Transverse colon (tissue), 4 donors: ENCODE data around the gene AQP7. TPM values are rescaled to one million over a fixed set of nuclear protein-coding genes. Genes with fewer than 3 reads are reported as not detected.

ENCODE experiments used
- DNase-seq: peaks from one replicate; pipeline ENCODE4 v3.0.0-alpha.2; 2019
- H3K27ac ChIP-seq, 4 donors: fragments of 200-600 bp; sonication (generic); 2 replicates each; pipeline ENCODE4 v1.5.1; 2016 to 2018; ENCODE audit warnings: inconsistent platforms in 4 of 4
- H3K27me3 ChIP-seq: fragments of 200-600 bp; sonication (generic); 2 replicates; pipeline ENCODE4 v1.5.1; 2017; ENCODE audit warnings: inconsistent platforms
- H3K36me3 ChIP-seq, 4 donors: fragments of 200-600 bp; sonication (generic); 2 replicates each; pipeline ENCODE4 v1.5.1; 2017 to 2019; ENCODE audit warnings: inconsistent platforms in 4 of 4
- H3K4me1 ChIP-seq, 4 donors: fragments of 200-600 bp; sonication (generic); 2 replicates each; pipeline ENCODE4 v1.5.1; 2017 to 2020; ENCODE audit warnings: inconsistent platforms in 4 of 4
- H3K4me3 ChIP-seq, 4 donors: fragments of 200-600 bp; sonication (generic); 1 replicate in 1 of 4; 2 replicates in 3 of 4; pipeline versions ENCODE4 v1.5.1 to v1.6.1; 2017 to 2019; ENCODE audit warnings: inconsistent platforms in 4 of 4
- H3K9me3 ChIP-seq, 2 donors: fragments of 200-600 bp; sonication (generic); 2 replicates each; pipeline ENCODE4 v1.5.1; 2017 to 2019; ENCODE audit warnings: inconsistent platforms in 2 of 2
- EP300 ChIP-seq: sonication (generic); formaldehyde crosslinking; IDR thresholded peaks from one replicate; pipeline ENCODE4 v1.6.1; 2017; ENCODE audit warnings: antibody characterized with exemption, low read depth
- POLR2A ChIP-seq: fragments of 450-650 bp; IDR thresholded peaks from one replicate; pipeline ENCODE4 v1.6.1; 2016; ENCODE audit warnings: antibody characterized with exemption, mild to moderate bottlenecking, moderate library complexity
- POLR2AphosphoS5 ChIP-seq, 3 donors: sonication (generic); formaldehyde crosslinking; IDR thresholded peaks; one replicate each; pipeline ENCODE4 v1.6.1; 2016; ENCODE audit warnings: antibody characterized with exemption in 3 of 3
- WGBS, 2 donors: methylation state at CpG; one replicate each; pipeline ENCODE4 v1.1.5; 2018; ENCODE audit warnings: low coverage in 1 of 2; 5-methylcytosine and 5-hydroxymethylcytosine counted together
- in situ Hi-C, 4 donors: fragments of 200-750 bp; cut with MboI; loops; one replicate each; pipeline versions ENCODE4 v1.15.0 to v1.15.1; 2017; ENCODE audit warnings: low sequenced_read_pairs in 3 of 4, low pct_ligation_motif_present in 1 of 4, low pct_unique_long_range_greater_than_20kb in 1 of 4
- intact Hi-C: fragments of 100-400 bp; cut with DNase I; formaldehyde crosslinking; loops from one replicate; pipeline ENCODE4 v1.15.1; 2023; ENCODE audit warnings: low total_unique reads
- total RNA-seq, 4 donors: library from RNA; depleted of rRNA; stranded (reverse); fragments of >200 nt; gene quantifications; one replicate each; pipeline ENCODE4 v1.1.0, GENCODE V29; 2016
- TF ChIP-seq, protein P1 (sequence below), 5 experiments: fragments of 200-600 bp in 3 of 5; fragments of 450-650 bp in 2 of 5; sonication (generic) in 3 of 5; IDR thresholded peaks; 1 replicate in 2 of 5; 2 replicates in 3 of 5; pipeline ENCODE4 v1.5.1; 2016 to 2017; ENCODE audit warnings: antibody characterized with exemption in 5 of 5, inconsistent platforms in 3 of 5, mild to moderate bottlenecking in 2 of 5, moderate library complexity in 1 of 5

Gene AQP7
- total RNA-seq, 4 donors from 2014 or later = 11.9 to 207 (median 27.7) TPM

DNA sequence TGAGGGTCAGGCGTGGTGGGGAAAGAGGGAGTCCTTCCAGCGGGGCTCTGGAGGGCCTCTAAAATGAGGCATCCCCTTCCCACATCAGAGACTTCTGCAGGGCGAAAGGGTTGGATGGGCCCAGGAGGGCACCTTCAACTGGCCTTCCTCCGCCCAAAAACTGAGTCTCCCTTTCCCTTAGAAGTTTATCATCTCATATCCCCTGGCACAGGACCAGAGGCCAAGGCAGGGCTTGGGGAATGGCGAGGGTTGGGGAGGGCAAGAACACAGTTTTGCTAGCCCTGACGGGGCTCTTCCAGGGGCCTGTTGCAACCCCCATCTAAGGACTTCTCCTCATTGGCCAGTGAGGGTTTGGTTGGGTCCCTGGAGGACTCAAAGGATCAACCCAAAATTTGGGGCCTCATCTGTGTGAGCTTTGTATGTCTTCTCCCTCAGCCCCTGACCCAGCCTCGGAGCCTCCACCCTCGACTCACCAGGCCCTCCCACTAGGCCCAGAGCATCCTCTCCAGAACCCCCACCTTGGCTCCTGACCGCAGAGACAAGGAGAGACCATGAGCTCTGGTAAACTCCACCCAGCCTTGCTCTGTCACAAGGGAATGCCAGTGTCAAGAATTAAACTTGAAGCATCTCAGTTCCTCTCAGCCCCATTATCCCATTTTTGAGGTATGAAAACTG lies 24.1 kb downstream of the AQP7 start:
- Histone ChIP-seq H3K36me3 (no peaks in the 10 kb centered on the region), H3K9me3 (no peaks in the 10 kb centered on the region), H3K4me3 (no peak overlapping the region), H3K27ac (no peak overlapping the region), H3K27me3 (no peaks in the 10 kb centered on the region), H3K4me1 (peaks cover 0 to 9% (median 3%) of the 10 kb centered on the region in 4 donors)
- TF ChIP-seq POLR2A = no peak
- TF ChIP-seq, protein P1, sequence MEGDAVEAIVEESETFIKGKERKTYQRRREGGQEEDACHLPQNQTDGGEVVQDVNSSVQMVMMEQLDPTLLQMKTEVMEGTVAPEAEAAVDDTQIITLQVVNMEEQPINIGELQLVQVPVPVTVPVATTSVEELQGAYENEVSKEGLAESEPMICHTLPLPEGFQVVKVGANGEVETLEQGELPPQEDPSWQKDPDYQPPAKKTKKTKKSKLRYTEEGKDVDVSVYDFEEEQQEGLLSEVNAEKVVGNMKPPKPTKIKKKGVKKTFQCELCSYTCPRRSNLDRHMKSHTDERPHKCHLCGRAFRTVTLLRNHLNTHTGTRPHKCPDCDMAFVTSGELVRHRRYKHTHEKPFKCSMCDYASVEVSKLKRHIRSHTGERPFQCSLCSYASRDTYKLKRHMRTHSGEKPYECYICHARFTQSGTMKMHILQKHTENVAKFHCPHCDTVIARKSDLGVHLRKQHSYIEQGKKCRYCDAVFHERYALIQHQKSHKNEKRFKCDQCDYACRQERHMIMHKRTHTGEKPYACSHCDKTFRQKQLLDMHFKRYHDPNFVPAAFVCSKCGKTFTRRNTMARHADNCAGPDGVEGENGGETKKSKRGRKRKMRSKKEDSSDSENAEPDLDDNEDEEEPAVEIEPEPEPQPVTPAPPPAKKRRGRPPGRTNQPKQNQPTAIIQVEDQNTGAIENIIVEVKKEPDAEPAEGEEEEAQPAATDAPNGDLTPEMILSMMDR (IDR thresholded peaks at IDR 0.05) = no peak
- no peak for TF ChIP-seq EP300
- TF ChIP-seq POLR2AphosphoS5 (IDR thresholded peaks at IDR 0.05) = no peak
- DNase-seq = no peak
- in situ Hi-C loops (loop anchor here in 1 of 4 donors (25.0 kb wide), 1 partner anchor 134 kb away; the partner anchor contains the start of gene ANKRD18B), intact Hi-C loops (loop anchor here (5.0 to 10.0 kb wide), 3 partner anchors 39 to 344 kb away; no protein-coding TSS in a partner anchor)
- WGBS, 2 donors = 81% methylated on average over 9 of the region's 9 CpGs; no CpG with 5 or more reads in 1 of the 2 donors

DNA sequence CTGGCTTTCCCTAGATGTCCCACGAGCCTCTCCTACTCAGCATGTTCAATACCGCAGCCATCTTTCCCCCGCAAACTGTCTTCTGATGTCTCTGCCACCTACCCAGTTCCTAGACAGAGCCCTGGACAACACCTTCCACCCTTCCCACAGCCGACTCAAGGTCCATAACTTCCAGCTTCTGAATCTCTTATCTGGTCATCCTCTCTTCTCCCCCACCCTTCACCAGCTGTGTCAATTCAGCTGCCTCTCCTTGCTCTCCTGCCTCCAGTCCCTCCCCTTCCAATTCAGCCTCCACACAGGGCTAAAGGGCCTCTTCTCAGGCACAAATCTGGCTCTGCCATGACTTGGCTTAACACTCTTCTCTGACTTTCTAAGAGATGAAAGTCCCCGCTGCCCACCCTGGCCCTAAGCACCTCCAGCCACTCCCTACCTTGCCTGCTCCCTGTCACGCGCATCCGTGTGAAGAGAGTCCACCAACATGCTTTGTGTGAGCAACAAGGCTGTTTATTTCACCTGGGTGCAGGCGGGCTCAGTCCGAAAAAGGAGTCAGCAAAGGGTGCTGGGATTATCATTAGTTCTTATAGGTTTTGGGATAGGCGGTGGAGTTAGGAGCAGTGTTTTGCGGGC lies 25.2 kb downstream of the AQP7 start:
- WGBS, 2 donors = 92% methylated on average over 12 of the region's 12 CpGs; no CpG with 5 or more reads in 1 of the 2 donors
- intact Hi-C loops = loop anchor here (5.0 to 10.0 kb wide), 3 partner anchors 40 to 345 kb away; no protein-coding TSS in a partner anchor
- TF ChIP-seq, protein P1 (IDR thresholded peaks at IDR 0.05) = no peak
- TF ChIP-seq POLR2A (no peak), EP300 (no peak), POLR2AphosphoS5 (IDR thresholded peaks at IDR 0.05) (no peak)
- H3K27ac ChIP-seq = no peak overlapping the region
- H3K27me3 ChIP-seq = no peaks in the 10 kb centered on the region
- peaks cover 0 to 9% (median 3%) of the 10 kb centered on the region in 4 donors for H3K4me1 ChIP-seq
- no peak for DNase-seq
- in situ Hi-C loops = loop anchor here in 1 of 4 donors (25.0 kb wide), 1 partner anchor 135 kb away; the partner anchor contains the start of gene ANKRD18B
- no peaks in the 10 kb centered on the region for H3K36me3 ChIP-seq
- no peak overlapping the region for H3K4me3 ChIP-seq
- H3K9me3 ChIP-seq = no peaks in the 10 kb centered on the region

DNA sequence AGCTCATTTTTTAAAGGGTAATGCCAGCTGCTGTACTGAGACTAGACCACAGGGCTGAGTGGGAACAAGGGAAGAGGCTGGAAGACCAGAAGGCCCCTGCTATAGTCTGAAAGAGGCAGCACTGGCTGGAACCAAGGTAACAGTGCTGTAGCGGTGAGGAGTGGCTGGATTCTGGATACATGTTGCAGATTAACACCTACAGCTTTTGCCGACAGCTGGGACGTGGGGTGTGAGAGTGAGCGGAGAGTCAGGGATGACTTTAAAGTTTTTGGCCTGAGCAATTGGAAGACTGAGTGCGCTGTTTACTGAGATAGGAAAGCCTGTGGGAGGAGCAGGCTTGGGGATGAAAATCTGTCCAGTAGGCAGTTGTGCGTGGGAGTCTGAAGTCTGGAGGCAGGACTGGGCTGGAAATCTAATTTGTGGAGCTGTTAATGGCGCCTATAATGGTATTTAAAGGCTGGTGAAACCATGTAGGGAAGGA lies 26.5 kb downstream of the AQP7 start:
- Histone ChIP-seq H3K27me3 (no peaks in the 10 kb centered on the region), H3K36me3 (peaks cover 0 to 4% (median under 1%) of the 10 kb centered on the region in 4 donors), H3K4me1 (peaks cover 0 to 9% (median 3%) of the 10 kb centered on the region in 4 donors), H3K4me3 (no peak overlapping the region), H3K27ac (no peak overlapping the region), H3K9me3 (no peaks in the 10 kb centered on the region)
- WGBS, 2 donors = 86 to 93% methylated on average over 2 to 7 of the region's 7 CpGs
- intact Hi-C loops (loop anchor here (5.0 to 10.0 kb wide), 3 partner anchors 41 to 346 kb away; no protein-coding TSS in a partner anchor), in situ Hi-C loops (loop anchor here in 1 of 4 donors (25.0 kb wide), 1 partner anchor 136 kb away; the partner anchor contains the start of gene ANKRD18B)
- no peak for TF ChIP-seq EP300
- TF ChIP-seq, protein P1 (IDR thresholded peaks at IDR 0.05) = no peak
- no peak for TF ChIP-seq POLR2A
- no peak for TF ChIP-seq POLR2AphosphoS5 (IDR thresholded peaks at IDR 0.05)
- no peak for DNase-seq
